NCI-H1092 treated with DMSO at 0.1 percent for 48 hours (cell line): Measurements from ENCODE around the gene STAT5B.
"Not testable (repeated sequence)": the region's sequence is repeated elsewhere in the genome, so short reads cannot be mapped to it uniquely, and the experiment has no call there.

Source experiments
- DNase-seq: peaks from one replicate; lab custom pipeline; 2025; lab: John Stamatoyannopoulos, UW

Gene STAT5B

DNA sequence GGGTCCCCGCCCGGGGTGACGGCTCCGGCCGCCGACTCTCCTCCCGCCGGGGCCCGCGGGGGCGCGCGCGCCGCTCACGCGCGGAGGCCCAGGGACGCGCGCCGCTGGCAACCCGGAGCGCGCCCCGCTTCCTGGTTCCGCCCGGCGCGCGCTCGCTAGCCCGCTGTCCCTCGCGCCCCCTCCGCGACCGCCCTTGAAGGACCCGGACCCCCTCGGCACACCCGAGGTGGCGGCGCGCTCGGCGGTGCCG lies at the start of gene STAT5B:
TSS of gene STAT5B (minus strand) at position 33 of the 250 bp plus-strand sequence. CDS start 44,264 bp downstream, outside the sequence.
- peak; percentile 55 for DNase-seq

- no peak for DNase-seq
These were observed 48.8 kb upstream of the STAT5B start for GRCh38 chr17:42325026-42325425.

GRCh38 chr17:42323268-42323773 lies 47.1 kb upstream of the STAT5B start:
- DNase-seq, result no peak

DNA sequence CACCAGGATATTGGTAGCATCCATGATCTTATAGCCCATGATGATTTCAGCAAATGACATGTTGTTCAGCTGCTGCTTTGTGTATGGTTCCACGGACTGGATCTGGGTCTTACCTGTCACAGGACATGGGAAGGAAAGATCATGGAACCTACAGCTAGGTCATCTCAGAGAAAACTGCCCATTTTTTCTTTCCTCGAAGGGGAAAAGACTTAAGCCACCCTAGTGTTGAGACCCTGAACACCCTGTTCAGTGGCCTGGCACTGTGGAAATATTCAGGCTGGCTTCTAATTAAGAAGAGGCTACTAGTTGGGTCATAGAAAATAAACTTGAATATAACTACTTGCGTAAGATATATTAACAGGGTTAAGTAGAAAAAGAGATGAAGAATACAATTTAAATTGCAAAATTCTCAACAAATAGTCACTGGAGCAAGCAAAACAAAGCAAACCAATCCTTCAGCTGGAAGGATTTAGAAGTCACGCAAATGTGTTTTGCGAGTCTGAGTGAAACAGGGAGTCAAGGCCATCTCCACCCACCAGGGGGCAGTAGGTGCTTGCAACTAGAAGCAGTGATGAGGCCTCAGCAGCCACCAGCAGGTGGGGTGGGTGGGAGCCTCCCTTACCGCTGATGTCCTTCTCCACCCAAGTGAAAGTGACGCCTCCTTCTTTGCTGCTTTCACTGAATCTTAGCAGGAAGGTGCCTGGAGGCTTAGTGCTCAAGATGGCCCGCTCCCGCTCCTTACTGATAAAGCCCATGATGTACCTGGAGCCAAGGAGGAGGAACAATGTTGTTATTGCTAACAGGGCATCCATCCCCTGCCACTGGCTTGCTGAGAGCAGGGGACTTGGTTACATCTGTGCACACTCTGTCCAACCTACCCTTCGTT lies 46.4 kb upstream of the STAT5B start:
- DNase-seq, result peak; percentile 84

- DNase-seq, result no peak
These were observed 45.4 kb upstream of the STAT5B start for GRCh38 chr17:42321555-42321954.

GRCh38 chr17:42317967-42318366 lies 41.8 kb upstream of the STAT5B start:
- not testable (repeated sequence) for DNase-seq

DNA sequence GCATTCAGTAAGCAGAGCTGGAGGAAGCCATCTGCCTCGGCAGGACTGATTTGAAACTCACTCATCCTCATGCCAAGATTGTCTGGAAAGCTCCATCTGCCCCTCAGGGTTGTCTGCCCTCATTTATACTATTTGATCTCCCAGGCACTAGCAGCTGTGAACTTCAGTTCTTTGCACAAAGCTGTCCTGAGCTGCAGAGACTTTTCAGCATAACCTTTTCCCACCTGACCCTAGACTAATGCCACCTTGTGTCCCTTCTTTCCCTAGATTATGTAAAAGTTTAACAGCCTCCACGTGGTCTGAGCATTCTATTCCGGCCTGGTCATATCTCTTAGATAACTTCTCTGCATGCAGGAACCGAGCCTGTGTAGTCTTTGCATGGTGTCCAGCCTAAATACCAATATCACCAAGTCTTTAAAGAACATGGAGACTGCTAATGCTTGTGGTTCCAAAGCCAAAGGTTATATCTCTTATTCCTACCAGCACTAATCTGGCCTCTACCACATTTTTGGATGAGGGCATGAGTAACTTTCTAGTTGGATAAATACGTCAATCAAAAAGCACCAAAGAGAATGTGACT lies 41.2 kb upstream of the STAT5B start:
- DNase-seq, result no peak

DNA sequence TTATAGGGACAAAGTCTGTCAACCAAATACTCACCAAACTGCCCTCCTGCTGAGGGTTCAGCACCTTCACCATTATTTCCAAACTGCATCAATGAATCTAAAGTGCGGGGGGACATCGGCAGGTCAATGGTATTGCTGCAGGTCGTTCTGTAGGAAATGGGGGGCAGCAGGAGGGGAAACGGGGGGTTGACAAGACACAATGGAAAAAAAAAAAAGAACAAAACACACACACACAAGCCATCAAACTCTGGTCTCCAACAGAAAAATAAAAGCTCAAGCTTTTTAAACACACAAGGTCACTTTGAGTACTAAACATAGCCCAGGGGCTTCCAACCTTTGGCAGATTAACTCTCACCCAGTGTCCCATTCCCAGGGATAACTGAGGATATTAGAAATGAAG lies 40.6 kb upstream of the STAT5B start:
- no peak for DNase-seq

- DNase-seq, result no peak
These were observed 39.4 kb upstream of the STAT5B start for GRCh38 chr17:42315402-42316156.

DNA sequence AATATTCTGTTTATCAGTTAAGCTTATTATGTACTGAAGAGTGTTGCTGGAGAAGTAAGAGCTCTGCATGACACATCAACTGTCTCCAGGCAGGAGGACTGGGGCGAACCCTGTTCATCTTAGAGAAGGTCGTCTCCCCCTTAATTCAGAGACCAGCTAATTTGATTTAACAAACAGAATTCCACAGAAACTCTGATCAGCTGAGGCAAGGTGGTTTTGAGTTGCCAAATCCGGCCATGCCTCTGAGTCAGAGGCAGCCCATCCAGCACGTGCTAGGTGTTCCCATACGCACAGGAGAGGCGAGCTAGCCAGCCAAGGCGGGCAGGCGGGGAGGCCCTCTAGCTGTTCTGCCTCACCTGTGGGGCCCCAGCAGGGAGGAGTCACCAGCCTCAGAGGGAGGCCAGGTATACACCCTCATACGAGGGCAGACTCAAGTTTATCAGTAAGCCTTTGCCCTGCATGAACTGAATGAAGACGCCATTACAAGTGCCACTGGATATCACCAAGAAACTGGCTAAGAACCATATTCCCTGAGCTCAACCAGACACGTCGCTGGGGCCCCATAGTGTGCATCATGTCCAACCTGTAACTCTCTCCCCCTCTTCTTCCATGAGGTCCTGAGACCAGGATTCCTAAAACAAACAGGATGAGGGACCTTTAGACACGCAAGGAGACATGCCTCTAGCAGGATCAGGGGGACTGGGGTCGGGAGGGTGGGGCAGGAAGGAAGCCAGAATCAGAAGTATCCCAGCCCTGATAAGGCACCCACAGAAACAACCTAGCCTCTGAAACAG lies 37.8 kb upstream of the STAT5B start:
- DNase-seq, result no peak

DNA sequence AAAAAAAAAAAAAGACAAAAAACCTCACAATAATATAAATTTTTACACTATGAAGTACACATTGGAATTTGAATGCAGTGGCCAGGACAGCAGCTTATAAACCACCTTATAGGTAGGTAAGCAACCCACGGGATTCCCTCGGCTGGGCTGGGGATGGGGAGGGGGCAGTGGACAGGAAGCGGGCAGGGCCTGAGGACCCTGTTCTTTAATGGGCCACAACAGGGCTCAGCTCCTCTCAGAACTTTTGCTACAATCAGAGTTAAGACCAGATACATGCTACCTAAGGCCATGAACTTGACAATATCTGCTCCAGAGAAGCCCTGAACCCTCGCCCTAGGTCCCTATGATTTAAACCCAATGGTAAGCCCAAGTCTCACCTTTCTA lies 37.2 kb upstream of the STAT5B start:
- DNase-seq, result no peak

- peak; percentile 78 for DNase-seq
These were observed 36.3 kb upstream of the STAT5B start for GRCh38 chr17:42312285-42313130.

GRCh38 chr17:42312035-42312284 lies 35.8 kb upstream of the STAT5B start:
- DNase-seq, result no peak

- no peak for DNase-seq
These were observed 35.2 kb upstream of the STAT5B start for GRCh38 chr17:42311240-42312034.

GRCh38 chr17:42310787-42311215 lies 34.6 kb upstream of the STAT5B start:
- DNase-seq, result no peak

GRCh38 chr17:42309986-42310786 lies 34.0 kb upstream of the STAT5B start:
- DNase-seq, result no peak

DNA sequence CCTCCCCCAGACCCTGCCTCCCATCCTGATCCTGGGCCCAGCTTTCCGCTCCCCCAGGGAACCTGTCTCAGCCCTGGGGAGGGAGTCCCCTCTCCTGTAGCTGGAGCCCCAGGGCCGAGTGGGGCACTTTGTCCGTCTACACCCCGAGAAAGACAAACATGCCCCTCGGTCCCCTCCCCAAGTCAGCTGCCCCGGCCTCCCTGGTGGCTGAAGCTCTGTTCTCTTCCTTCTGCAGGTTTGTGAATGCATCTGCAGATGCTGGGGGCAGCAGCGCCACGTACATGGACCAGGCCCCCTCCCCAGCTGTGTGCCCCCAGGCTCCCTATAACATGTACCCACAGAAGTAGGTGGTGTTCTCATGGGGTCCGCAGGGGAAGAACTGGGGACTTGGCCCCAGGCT lies 33.0 kb upstream of the STAT5B start:
- DNase-seq, result no peak

DNA sequence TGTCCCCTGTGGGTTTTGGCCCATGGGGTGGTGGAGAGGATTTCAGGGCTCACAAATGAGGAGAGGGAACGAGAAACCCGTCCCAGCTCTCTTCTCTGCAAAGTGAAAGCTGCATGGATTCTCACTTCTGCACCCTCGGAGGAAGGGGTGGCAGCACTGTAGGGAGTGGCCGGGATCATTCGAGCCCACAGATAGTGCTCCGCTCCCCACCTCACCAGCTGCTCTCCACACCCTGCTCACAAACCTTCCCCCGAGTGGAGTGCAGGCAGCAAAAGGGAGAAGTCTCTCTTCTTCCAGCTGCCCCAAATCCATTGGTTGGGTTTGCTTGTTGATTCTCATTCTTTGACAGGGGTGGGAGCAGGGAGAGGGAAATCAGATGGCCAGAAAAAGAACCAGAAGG lies 32.3 kb upstream of the STAT5B start:
- no peak for DNase-seq

DNA sequence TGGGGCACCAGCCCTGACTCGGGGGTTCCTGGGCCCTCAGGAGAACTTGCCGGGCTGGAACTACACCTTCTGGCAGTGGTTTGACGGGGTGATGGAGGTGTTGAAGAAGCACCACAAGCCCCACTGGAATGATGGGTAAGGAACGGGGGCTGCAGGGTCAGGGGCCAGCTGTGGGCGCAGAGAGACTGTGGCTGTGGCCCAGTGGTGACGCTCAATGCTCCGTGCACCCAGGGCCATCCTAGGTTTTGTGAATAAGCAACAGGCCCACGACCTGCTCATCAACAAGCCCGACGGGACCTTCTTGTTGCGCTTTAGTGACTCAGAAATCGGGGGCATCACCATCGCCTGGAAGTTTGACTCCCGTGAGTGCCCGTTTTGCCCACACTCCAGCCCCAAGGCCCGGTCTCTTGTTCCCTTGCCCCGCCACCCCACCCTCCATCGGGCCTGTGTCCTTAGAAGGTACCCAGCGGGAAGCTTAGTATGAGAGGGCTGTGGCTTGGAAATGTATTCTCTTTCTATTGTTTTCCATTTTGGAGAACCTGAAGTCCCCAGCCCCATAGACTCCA lies 31.3 kb upstream of the STAT5B start:
- DNase-seq, result no peak

GRCh38 chr17:42306385-42306667 lies 30.1 kb upstream of the STAT5B start:
- no peak for DNase-seq
